Measurements from ENCODE around the gene CYTH4. TPM values are rescaled to one million over a fixed set of nuclear protein-coding genes. Genes with fewer than 3 reads are reported as not detected.

The CYTH4 gene
- total RNA-seq, 2 experiments from 2014 or later = 20.6 to 28.1 TPM

DNA sequence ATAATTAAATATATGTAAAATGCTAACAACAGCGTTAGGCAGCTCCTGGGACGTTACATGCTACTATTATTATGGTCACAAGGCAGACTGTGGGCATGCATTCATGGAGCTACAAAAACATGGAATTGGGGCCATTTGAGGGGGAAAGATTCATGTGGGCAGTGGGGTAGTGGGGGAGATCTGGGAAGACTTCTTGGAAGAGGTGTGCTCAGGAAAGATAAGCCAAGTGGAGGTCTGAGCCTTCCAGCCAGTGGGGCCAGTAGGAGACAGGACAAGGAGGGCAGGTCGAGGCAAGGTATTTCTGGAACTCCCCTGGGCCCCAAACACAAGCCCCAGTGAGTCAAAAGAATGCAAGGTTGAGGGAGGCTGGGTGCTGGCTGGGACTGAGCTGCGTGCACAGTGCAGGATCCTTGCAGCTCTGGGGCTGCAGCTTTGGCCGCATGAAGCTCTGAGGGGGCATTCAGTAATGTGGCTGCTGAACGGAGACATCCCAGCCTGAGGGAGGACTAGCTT lies 35.4 kb downstream of the CYTH4 start:
- TF ChIP-seq EZH2phosphoT487 (IDR thresholded peaks at IDR 0.05; ENCODE audit: borderline replicate concordance, low read depth, low read length) = no peak
- TF ChIP-seq, protein P1, sequence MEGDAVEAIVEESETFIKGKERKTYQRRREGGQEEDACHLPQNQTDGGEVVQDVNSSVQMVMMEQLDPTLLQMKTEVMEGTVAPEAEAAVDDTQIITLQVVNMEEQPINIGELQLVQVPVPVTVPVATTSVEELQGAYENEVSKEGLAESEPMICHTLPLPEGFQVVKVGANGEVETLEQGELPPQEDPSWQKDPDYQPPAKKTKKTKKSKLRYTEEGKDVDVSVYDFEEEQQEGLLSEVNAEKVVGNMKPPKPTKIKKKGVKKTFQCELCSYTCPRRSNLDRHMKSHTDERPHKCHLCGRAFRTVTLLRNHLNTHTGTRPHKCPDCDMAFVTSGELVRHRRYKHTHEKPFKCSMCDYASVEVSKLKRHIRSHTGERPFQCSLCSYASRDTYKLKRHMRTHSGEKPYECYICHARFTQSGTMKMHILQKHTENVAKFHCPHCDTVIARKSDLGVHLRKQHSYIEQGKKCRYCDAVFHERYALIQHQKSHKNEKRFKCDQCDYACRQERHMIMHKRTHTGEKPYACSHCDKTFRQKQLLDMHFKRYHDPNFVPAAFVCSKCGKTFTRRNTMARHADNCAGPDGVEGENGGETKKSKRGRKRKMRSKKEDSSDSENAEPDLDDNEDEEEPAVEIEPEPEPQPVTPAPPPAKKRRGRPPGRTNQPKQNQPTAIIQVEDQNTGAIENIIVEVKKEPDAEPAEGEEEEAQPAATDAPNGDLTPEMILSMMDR (conservative IDR thresholded peaks at IDR 0.05; ENCODE audit: low read length) = no peak
- Histone ChIP-seq H3K36me3 (ENCODE audit: insufficient read depth, low read length) (no peaks in the 10 kb centered on the region), H3K4me3 (ENCODE audit: low read depth, low read length, poor library complexity, severe bottlenecking) (no peak overlapping the region), H3K79me2 (ENCODE audit: insufficient read depth, low read depth, low read length) (no peaks in the 10 kb centered on the region), H2AFZ (ENCODE audit: low read length) (no peak overlapping the region), H3K4me1 (ENCODE audit: insufficient read depth, low read length, poor library complexity, severe bottlenecking) (peaks cover 10% of the 10 kb centered on the region), H3K27ac (ENCODE audit: low read depth, low read length, poor library complexity, severe bottlenecking) (no peak overlapping the region), H3K4me2 (ENCODE audit: low read length) (no peak overlapping the region), H3K9me3 (ENCODE audit: low read length) (no peaks in the 10 kb centered on the region), H4K20me1 (ENCODE audit: insufficient read depth, low read length) (no peaks in the 10 kb centered on the region), H3K9me2 (ENCODE audit: insufficient read depth, low read length) (no peaks in the 10 kb centered on the region)
- POLR2A ChIA-PET = interaction anchor here (1.0 kb wide), 1 partner anchor 131 kb away, joined by 3 read pairs; no protein-coding TSS in a partner anchor
- intact Hi-C loops (cut with micrococcal nuclease; ENCODE audit: unreplicated experiment) = loop anchor here (1.0 to 2.0 kb wide), 3 partner anchors 112 to 249 kb away; no protein-coding TSS in a partner anchor
- BruUV-seq (replicated peaks) = no TSS peak
- CTCF ChIA-PET (ENCODE audit: unreplicated experiment) = interaction anchor here (1.2 to 1.3 kb wide), 2 partner anchors 112 to 140 kb away, joined by 3 to 4 read pairs; no protein-coding TSS in a partner anchor
- no peak for DNase-seq (ENCODE audit: low spot score)

DNA sequence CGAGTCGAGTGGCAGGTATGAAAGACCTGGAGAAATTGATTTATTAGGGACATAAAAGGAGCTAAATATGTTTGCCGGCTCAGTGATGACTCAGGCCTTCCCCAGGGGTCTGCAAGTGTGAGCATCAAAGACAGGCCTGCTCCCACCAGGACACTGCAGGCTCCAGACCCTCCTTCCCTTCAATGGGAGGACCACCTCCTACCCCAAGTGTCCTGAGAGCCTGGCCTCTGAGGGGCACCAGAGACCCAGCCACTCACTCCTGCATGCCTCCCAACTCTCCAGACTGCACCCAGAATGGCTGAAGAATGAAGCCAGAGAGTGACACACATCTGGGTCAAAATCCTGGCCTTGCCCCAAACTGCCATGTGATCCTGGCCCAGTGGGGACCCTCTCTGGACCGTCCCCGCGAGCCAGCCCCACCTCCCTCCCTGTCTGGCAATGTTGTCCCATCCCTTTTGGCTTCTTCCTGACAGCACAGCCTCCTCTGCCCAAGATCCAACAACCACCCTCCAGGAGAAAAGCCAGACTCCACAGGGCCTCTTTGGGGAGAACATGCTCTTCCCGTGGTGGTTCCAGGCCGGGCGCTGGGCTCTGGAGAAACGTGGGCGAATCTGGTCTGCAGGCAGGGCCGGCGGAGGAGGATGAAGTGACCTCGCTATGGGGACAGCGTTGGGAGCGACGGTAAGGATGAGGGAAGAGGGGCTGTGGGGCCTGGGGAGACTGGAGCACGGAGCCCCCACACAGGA lies 36.2 kb downstream of the CYTH4 start:
- Histone ChIP-seq H2AFZ (ENCODE audit: low read length) (no peak overlapping the region), H3K4me1 (ENCODE audit: insufficient read depth, low read length, poor library complexity, severe bottlenecking) (peaks cover 10% of the 10 kb centered on the region), H3K9me2 (ENCODE audit: insufficient read depth, low read length) (no peaks in the 10 kb centered on the region), H4K20me1 (ENCODE audit: insufficient read depth, low read length) (no peaks in the 10 kb centered on the region), H3K9me3 (ENCODE audit: low read length) (no peaks in the 10 kb centered on the region), H3K4me2 (ENCODE audit: low read length) (no peak overlapping the region), H3K27ac (ENCODE audit: low read depth, low read length, poor library complexity, severe bottlenecking) (no peak overlapping the region), H3K36me3 (ENCODE audit: insufficient read depth, low read length) (no peaks in the 10 kb centered on the region), H3K79me2 (ENCODE audit: insufficient read depth, low read depth, low read length) (no peaks in the 10 kb centered on the region), H3K4me3 (ENCODE audit: low read depth, low read length, poor library complexity, severe bottlenecking) (no peak overlapping the region)
- DNase-seq (ENCODE audit: low spot score) = no peak
- no TSS peak for BruUV-seq (replicated peaks)
- ChIA-PET POLR2A (no interaction called here), CTCF (ENCODE audit: unreplicated experiment) (interaction anchor here (1.2 to 1.3 kb wide), 2 partner anchors 111 to 140 kb away, joined by 3 to 4 read pairs; no protein-coding TSS in a partner anchor)
- no peak for TF ChIP-seq EZH2phosphoT487 (IDR thresholded peaks at IDR 0.05; ENCODE audit: borderline replicate concordance, low read depth, low read length)
- TF ChIP-seq, protein P1 (conservative IDR thresholded peaks at IDR 0.05; ENCODE audit: low read length) = no peak
- intact Hi-C loops (cut with micrococcal nuclease; ENCODE audit: unreplicated experiment) = no loop called here

DNA sequence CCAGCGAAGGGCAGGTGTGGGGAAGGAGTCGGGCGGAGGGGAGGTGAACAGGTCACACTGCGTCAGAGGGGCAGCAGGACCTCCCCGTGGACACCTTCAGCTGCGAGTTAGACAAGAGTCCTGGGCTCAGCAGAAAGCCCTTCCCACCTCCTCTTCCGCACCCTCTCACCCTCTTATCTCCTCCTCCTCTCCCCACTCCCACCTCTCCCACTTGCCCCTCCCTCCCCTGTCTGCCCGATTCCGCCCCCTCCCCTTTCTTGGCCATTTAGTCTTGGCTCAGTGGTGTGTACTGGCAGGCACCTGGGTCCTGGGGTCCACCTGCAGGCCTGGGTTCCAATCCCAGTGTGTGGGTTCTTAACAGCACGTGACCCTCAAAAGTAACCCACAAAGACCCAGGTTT lies 37.2 kb downstream of the CYTH4 start:
- CTCF ChIA-PET (ENCODE audit: unreplicated experiment) = no interaction called here
- Histone ChIP-seq H3K4me1 (ENCODE audit: insufficient read depth, low read length, poor library complexity, severe bottlenecking) (peaks cover 4% of the 10 kb centered on the region), H3K27ac (ENCODE audit: low read depth, low read length, poor library complexity, severe bottlenecking) (no peak overlapping the region), H4K20me1 (ENCODE audit: insufficient read depth, low read length) (no peaks in the 10 kb centered on the region), H2AFZ (ENCODE audit: low read length) (no peak overlapping the region), H3K9me3 (ENCODE audit: low read length) (no peaks in the 10 kb centered on the region), H3K4me3 (ENCODE audit: low read depth, low read length, poor library complexity, severe bottlenecking) (no peak overlapping the region), H3K36me3 (ENCODE audit: insufficient read depth, low read length) (no peaks in the 10 kb centered on the region), H3K9me2 (ENCODE audit: insufficient read depth, low read length) (no peaks in the 10 kb centered on the region), H3K79me2 (ENCODE audit: insufficient read depth, low read depth, low read length) (no peaks in the 10 kb centered on the region), H3K4me2 (ENCODE audit: low read length) (no peak overlapping the region)
- no peak for DNase-seq (ENCODE audit: low spot score)
- intact Hi-C loops (cut with micrococcal nuclease; ENCODE audit: unreplicated experiment) = no loop called here
- TF ChIP-seq EZH2phosphoT487 (IDR thresholded peaks at IDR 0.05; ENCODE audit: borderline replicate concordance, low read depth, low read length) = no peak
- TF ChIP-seq, protein P1 (conservative IDR thresholded peaks at IDR 0.05; ENCODE audit: low read length) = no peak
- BruUV-seq (replicated peaks) = no TSS peak
- POLR2A ChIA-PET = no interaction called here

All from OCI-LY7 (cell line).